HT1080 (cell line): ENCODE data around the gene RPL10A. TPM values are rescaled to one million over a fixed set of nuclear protein-coding genes. Genes with fewer than 3 reads are reported as not detected.
"Not testable (repeated sequence)": the region's sequence is repeated elsewhere in the genome, so short reads cannot be mapped to it uniquely, and the experiment has no call there.

Experiments used
- DNase-seq: peaks from one replicate; pipeline ENCODE4 v3.0.0-alpha.2; 2015; ENCODE audit warnings: low read depth
- small RNA-seq: library from RNA; depleted of rRNA; stranded (forward); fragments of <200 nt; gene quantifications from one replicate; pipeline ENCODE3, GENCODE V24; 2014
- total RNA-seq: library from RNA; depleted of rRNA; stranded (reverse); fragments of >200 nt; shearing (Covaris generic); gene quantifications from 2 replicates; pipeline ENCODE4 v1.2.3, GENCODE V29; 2014; rRNA removed

Gene RPL10A
- total RNA-seq, 1 experiment from 2014 or later: 2,516 TPM

DNA sequence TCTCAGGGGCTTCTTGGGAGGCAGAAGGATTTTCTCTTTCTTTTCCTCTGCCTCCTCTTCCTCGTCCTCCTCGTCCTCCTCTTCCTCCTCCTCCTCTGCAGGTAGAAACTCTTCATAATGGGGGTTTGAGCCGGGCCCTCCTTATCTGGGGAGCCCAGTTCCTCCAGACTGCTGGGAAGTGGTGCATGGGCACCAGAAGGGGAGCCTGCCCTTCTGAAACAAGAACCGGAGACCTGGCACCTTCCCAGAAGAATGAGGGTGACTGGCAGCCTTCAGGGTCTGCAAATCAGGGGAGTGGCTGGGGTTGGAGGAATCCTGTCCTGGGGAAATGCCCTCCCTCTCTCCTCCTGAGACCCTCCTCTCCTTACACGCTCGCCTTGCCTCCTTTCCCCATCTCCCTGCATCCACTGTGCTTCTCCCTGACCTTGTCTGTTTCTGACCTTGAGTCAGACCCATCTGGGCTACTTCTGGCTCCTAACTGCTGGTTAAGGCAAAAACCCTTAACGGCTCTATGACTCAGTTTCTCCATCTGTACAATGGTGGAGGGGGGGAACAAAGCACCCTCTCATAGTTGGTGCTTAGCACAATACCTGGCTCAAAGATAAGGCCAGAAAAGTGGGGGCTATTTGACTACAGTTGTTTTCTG is 42.8 kb downstream of the RPL10A start:
- no peak for DNase-seq

DNA sequence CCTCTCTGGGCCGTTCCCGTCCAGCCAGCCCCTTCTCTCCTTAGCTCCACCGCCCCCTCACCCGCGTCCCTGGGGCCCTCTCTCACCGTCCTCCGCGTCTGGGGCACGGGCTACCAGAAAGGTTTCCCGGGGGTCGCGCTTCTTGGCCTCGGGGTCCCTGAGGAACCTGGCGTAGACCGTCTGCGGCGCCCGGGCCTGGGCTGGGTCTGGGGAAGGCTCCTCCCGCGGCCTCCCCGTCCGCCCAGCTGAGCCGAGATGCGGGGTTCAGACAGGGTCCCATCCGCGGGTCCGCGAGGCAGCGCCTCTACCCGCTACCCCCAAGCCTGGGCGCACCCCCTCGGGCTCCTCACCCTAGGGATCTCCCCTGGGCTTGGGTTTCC is 43.4 kb downstream of the RPL10A start:
- no peak for DNase-seq

DNA sequence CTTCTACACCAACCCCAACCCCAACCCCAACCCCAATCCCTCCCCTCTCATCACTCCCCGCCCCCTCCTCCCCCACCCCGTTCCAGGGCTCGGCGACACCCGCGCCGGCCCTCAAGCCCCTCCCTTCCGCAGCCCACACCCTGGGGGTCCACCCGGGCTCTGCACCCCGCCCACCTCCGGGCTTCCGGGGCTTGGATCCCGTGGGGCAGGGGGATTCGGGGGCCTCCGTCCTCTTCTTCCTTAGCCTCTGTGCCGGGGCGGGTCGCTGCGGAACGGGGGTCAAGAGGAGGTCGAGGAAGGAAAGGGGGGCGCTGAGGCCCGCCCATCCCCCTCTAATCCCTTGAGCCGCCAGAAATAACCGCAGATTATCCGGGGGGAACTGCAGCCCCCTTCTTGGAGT is 43.8 kb downstream of the RPL10A start:
- DNase-seq: no peak

DNA sequence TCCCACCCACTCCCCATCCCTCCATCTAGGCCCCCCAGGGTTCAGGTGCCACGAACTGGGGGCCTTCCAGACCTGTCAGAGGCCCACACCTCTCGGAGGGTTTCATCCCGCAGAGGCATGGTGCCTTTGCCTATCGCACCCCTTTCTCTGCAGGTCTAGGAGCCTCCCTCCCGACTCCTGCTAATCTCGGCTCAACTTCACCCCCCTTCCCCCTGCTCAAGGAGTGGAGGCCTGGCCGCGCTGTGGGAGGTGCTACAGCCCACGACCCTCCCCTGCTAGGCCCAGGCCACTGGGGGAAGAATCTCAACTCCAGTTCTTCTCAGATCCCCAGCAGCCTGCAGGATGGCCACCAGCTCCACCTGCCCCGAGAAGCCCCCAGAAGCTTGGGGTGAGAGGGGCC is 44.5 kb downstream of the RPL10A start, which contains the start of gene TULP1:
TSS of gene TULP1 (minus strand) at position 157 of the 400 bp plus-strand sequence. CDS start at position 119, 38 bp downstream.
- no peak for DNase-seq

DNA sequence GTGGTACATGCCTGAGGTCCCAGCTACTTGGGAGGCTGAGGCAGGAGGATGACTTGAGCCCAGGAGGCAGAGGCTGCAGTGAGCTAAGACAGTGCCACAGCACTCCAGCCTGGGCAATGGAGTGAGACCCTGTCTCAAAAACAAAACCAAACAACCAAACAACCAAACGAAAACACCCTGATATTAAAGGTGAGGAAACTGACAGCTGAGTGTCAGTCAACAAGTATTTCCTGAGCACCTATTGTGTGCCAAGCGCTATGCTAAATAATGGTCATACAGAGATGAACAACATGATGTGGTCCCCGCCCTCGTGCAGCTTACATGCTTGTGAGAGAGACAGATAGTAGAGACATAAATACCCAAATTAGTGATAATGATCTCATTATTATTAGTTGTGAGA is 46.4 kb downstream of the RPL10A start:
- DNase-seq: no peak

DNA sequence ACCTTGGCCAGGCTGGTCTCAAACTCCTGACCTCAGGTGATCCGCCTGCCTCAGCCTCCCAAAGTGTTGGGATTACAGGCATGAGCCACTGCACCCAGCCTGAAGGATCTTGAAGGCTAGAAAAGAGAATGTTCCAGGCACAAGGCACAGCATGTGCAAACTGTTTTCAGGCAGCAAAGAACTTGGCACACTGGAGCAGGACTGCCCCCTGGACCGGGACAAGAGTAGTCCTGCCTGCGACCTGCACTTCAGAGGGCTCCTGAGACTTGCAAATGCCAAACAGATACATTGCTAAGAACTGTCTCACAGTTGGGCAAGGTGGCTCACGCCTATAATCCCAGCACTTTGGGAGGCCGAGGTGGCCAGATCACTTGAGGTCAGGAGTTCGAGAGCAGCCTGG is 47.7 kb downstream of the RPL10A start:
- DNase-seq: not testable (repeated sequence)

DNA sequence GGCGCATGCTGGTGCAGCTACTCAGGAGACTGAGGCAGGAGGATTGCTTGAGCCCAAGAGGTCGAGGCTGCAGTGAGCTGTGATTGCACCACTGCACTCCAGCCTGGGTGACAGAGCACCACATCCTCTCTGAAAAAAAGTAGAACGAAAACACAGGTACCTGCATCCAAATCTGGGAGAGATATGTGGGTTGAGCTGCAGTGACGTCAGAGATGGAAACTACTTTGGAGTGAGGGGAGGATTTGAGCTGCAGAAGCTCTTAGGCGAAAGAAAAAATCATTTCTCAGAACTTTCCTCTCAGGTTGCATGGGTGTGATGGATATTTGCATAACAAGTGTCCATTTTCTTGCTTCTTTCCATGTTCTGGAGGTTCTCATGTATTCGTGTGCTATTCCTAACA is 48.5 kb downstream of the RPL10A start:
- no peak for DNase-seq

DNA sequence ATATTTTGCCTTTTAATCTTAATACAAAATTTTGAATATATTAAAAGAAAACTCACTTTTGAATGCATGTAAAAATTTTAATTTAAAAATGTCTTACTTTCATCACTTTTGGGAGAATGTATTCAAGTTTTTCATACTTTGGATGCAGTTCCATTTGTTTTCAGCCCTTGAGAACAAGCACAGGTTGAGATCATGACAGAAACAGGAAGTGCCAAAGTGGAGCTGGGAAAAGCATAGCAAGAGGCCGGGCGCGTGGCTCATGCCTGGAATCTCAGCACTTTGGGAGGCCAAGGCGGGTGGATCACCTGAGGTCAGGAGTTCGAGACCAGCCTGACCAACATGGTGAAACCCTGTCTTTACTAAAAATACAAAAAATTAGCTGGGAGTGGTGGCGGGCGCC is 49.8 kb downstream of the RPL10A start:
- DNase-seq: not testable (repeated sequence)

DNA sequence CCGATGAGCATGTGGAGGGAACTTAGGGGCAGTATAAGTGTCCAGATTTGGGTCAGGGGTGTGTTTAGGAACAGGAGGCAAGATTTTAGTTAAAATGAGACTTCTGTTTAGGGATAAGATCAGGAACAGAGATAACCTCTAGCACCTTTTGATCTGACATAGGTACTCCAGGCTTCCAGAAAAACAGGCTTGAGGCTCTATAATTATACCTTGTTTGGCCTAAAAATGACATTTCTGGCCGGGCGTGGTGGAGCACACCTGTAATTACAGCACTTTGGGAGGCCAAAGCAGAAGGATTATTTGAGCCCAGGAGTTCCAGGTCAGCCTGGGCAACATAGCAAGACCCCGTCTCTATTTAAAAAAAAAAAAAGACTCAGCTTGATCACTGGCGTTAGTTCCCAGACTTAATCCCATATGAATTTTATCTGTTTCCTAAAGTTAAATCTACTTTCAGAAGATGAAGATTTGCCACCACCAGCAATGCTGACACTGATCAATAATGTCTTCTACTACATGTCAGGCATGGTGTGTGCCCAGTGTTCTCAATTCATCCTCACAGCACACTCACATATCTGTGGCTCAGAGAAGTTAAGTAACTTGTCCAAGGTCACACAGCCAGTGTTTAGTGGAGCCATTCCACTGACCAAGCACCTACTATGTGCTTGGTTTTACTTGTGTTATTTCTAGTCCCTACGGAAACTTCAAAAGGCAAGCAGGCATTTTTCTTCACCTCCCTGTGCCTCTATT is 50.5 kb downstream of the RPL10A start:
- DNase-seq: no peak

DNA sequence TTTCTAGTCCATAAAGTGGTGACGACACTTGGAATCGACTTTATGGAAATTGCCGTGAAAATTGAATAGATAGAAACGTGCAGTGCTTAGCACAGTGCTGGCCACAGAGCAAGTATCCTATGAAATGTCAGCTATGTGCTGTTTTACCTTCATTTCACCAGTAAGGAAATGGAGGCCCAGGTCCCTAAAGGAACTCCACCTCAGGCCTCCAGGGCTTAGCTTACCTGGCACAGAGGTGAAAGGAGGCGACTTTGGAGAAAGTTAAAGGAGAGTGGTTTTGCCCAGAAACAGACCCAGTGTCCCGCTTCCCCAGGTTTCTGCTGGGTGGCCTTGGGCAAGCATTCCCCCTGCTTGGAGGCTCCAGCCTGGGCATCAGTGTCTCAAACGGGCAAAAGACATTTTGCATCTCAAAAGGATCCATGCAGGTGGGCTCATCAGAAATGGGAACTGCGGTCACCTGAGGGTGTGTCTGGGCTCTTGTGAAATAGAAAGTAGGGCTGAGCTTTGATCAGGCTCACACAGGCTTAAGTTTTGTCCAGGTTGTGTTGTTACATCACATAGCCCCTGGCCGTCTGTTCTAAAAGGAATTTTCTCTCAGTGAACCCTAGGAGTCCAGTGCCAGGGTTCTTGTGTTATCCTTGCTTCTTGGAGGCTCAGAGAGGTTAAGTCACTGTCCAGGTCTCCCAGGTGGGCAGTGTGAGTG is 51.3 kb downstream of the RPL10A start:
- DNase-seq: no peak

Small RNA genes within 50 kb of the gene (small RNA-seq; reads per million reads assigned to genes)
- gene MIR7111: not detected

Other genes with a start within 250 kb of the RPL10A start
- gene ZNF76, start 208.7 kb upstream of the RPL10A start, total RNA-seq: 11.6 and 14.0 TPM in 2 replicates
- gene DEF6, start 170.6 kb upstream of the RPL10A start, total RNA-seq: 8.9 and 9.1 TPM in 2 replicates
- 11.1 and 13.4 TPM in 2 replicates for gene PPARD, start 125.8 kb upstream of the RPL10A start, total RNA-seq
- 15.5 and 16.0 TPM in 2 replicates for gene FANCE, start 16.1 kb upstream of the RPL10A start, total RNA-seq
- gene TEAD3, start 28.7 kb downstream of the RPL10A start, total RNA-seq: 3.8 and 3.9 TPM in 2 replicates
- not detected in 2 replicates for gene TULP1, start 44.5 kb downstream of the RPL10A start, total RNA-seq
- gene FKBP5, start 220.5 kb downstream of the RPL10A start, total RNA-seq: 9.3 and 15.2 TPM in 2 replicates